AML-193 (cell line): ENCODE measurements around the gene NPHP4.

ENCODE experiments used
- DNase-seq, 2 experiments: peaks; one replicate each; lab custom pipeline; 2025; lab: John Stamatoyannopoulos, UW

The NPHP4 gene

DNA sequence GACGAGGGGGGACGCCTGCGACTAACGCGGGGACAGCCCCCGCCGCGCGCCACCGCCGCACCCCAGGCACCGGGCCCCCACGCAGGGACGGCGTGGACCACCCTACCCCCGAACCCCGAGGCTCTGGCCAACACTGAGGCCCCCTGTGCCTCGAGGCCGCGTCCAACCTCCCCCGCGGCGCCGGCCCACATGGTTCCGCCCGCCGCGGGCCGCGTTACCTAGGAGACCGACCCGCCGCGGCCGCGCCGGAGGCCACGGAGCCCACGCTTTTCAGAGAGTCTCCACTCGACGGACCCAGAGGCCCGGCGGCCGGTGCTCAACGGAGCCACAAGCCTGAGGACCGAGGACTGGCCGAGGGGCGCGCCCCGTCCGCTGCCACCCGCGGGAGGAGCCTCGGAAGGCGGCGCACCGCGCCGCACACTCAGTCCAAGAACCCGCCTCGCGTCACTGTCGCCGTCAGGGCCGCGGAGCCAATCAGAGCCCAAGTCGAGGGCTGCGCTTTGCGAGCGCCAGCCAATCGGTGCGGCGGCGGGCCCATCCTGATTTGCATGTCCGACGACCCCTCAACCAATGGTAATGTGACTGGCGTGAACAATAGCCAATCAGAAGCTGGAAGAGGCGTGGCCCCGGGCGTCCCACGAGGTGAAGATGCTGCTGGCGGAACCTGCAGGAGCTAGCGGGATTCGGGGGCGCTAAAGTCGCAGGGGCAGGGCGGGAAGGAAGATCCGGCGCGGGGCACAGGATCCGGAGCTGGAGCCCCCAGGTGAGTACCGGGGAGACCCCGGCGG, at the start of gene NPHP4:
Gene NPHP4 (minus strand): TSS at position 400 of the 788 bp plus-strand sequence. CDS start 6,136 bp downstream, outside the sequence.
- DNase-seq: peak; percentile 94 to 97

DNA sequence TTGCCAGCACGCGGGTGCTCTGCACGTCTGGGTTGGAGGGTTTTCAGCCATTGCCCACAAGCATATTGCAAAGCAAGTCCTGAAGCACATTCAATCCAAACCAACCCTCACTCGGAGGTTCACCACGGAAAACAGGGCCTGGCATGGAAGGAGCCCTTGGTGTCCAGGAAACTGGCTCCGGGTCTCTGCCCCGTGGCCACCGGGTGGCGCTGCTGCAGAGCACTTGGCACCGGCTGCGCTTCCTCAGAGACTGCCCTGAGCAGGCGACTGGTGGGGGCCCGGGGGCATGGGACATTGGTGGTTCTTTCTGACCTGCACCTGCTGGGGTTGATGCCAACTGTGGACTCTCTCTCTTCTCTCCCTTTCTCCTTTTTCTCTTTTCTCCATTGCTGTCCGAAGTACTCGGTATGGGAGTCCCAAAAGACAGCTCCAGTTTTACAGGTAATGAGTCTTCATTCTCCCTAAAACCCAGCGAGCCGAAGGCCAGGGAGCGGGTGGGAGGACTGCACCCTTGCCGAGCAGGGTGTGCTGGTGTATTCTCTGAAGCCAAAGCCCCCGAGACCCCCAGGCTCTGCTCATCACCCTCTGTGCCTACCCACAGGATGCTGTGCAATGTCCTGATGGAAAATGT, 49.3 kb upstream of the NPHP4 start:
- DNase-seq: peak in 1 of 2 experiments; percentile 4

DNA sequence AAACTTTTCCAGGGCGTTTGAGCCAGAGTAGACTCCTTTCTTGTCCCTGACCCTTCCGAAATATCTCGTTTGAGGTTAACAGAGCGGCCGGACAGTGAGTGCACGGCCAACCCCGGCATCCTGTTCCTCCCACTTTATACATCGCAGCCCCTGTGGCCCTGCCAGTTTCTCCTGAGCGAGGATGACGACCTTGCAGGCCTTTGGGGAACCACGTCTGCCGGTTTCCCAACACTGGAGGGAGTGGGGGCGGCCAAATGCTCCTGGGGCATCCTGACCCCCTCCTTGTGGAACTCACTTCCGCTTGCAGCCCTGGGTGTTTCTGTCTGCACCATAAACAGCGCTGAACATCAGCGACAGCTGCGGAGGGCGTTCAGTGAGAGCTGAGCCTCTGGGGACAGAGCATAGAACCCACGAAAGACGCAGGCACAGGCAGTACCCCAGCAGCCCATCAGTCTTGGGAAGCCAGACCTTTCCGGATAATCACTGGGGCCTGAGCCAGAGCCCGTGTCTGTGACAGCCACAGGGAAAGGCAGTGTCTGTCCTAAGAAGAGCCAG, 48.7 kb upstream of the NPHP4 start:
- no peak for DNase-seq

DNA sequence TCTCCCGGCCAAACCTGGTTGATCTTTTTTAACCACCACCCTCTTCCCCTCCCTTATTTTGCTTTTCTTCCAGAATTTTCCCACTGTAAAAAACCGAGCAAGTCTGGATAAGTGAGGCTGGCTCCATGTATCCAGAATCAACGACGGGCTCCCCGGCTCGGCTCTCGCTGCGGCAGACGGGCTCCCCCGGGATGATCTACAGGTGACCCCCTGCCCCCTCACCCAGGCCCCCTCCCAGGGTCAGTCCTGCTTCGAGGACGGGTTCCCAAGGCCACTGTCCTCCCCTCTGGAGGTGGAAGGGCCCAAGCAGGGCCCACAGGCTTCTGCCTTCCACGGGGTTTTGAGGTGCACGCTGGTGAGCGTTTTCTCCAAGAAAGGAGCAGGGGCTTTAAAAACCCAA, 48.2 kb upstream of the NPHP4 start:
- DNase-seq: no peak

DNA sequence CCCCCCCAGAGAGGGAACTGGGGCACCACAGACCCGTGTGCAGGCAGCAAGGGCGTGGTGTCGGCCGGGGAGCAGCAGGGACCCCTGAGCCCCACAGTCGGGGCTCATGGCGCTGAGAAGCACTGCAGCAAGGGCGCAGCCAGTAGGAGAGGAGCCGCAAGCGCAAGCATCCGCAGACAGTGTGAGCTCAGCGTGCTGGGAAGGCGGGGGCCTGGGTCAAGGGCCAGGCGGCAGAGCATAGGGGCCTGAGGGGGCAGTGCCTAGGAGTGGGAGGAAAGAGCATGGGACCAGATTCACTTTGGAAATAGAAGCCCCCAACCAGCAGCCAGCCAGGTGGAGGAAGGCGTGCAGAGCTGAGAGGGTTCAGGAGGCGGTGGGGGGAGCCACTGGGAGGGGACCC, 46.8 kb upstream of the NPHP4 start:
- DNase-seq: no peak

DNA sequence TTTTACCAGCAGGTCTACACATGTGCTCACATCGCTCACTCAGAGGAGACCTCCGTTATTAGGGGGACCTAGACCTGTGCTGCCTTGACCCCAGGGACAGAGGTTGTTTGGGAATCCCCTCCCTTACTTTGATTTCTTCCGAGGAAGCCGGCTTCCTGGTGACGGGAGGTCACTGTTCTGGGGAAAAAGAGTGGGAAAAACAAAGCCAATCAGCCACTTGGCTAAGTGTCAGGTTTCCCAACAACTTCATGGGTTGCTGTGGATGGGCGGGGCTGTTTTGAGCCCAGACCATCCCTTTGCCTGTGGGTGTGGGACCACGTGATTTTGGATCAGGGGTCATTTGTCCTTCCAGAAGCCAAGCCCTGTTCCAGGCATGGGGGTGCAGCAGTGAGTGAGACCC, 46.4 kb upstream of the NPHP4 start:
- no peak for DNase-seq

DNA sequence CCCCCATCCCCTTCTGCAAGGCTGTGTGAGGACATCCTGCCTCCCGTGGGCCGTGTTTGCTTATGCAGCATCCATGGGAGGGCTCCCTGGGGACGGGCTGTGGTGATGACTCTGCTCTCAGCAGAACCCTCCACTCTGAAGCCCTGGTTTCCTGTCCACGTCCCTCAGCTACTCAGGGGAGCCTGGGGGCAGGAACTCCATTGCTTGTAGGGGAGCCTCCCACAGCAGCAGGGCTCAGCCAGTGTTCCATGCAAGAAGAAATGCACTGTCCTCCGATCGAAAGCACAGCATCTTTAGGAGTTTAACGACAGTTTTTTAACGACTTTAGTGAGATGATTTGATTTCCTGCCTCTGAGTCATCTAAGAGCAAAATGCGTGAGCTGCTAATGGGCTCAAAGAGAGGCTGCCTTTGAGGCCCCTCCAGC, 45.1 kb upstream of the NPHP4 start:
- no peak for DNase-seq

DNA sequence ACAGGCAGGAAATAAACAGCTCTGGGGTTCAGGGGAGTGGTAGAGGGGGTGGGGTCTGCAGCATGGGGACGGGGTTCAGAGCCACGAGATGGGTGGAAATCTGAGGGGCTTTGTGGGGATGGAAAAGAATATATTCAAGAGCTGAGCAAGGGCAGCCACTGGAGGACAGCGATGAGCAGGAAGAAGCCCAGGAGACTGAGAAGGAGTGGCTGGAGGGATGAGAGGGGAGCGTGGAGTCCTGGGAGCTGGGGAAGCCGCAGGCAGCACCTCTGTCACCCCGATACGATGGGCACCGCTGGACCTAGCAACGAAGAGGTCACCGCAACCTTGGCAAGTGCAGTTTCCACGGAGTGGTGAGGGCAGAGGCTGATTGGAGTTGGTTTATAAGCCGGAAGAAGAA, 43.5 kb upstream of the NPHP4 start:
- no peak for DNase-seq

DNA sequence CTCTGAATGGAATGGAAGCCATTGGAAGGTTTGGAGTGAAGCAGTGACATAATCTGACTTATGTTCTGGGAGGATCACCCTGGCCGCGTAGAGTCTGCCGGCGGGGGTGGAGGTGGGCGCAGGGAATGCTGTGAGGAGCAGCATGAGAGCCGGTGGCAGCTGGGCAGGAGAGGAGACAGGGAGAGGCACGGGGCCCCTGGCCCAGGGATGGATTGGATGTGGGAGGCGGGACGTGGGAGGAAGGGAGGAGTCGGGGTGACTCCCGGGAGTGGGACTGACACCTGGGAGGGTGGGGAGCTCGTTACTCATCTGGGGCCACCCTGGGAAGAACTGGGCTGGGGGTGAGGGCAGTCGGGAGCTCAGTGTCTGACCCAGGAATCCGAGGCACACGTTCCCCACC, 43.1 kb upstream of the NPHP4 start:
- DNase-seq: no peak

DNA sequence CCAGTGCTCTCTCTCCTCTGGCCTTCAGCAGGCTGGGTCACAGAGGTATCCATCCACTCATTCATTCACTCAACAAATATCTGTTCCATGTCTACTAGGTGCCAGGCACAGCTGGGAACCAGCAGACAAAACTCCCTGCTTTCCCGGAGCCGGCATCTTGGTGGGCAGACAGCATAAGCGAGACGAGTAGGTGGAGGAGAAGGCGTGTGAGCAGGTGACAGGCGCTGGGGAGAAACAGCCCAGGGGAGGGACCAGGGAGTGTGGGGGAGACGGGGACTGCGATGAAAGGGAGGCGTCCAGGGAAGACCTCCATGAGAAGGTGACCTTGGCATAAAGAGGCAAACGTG, 42.5 kb upstream of the NPHP4 start:
- no peak for DNase-seq

DNA sequence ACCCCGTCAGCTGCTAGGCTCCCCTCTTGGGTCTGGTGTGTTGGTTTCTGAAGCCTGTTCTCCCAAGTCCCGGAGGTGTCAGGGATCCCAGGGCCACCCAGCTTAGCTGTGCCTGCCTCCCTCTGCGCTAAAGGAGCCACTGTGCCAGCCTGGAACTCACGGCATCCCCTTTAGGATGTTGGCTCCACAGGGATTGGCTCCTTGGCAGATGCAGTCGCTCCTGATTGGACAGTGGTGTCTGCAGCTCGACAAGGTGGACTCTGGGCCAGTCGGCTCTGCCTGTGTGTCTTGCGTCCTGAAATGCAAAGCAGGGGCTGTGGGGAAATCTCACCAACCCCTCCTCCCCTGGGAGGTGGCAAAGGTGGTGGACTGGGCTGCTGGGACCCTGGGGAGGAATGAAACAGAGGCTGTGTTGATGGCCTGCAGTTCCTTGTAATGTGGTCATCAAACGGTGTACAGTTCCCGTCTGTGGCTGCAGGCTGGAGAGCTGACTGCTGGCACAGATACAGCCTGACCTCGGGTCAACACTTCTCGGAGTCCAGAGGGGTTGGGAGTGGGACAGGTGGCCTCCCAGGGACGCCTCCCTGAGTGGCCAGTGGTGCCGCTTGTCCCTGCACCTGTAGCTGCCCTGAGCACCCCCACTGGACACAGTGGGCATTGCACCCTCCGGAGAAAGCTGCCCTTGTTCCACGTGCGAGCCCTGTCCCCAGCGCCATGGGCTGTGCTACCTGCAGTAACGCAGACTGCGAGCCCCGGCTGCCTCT, 41.9 kb upstream of the NPHP4 start:
- no peak for DNase-seq

DNA sequence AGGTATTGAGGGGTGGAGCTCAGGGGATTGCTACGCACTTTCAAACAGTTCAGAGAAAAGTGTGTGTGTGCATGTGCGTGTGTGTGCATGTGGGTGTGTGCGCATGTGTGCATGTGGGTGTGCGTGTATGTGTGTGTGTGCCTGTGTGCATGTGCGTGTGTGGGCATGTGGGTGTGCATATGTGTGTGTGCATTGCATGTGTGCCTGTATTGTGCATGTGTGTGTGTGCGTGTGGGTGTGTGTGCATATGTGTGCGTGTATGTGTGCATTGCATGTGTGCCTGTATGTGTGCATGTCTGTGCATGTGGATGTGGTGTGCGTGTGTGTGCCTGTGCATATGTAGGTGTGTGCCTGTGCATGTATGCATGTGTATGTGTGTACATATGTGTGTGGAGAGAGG, 40.9 kb upstream of the NPHP4 start:
- DNase-seq: no peak

DNA sequence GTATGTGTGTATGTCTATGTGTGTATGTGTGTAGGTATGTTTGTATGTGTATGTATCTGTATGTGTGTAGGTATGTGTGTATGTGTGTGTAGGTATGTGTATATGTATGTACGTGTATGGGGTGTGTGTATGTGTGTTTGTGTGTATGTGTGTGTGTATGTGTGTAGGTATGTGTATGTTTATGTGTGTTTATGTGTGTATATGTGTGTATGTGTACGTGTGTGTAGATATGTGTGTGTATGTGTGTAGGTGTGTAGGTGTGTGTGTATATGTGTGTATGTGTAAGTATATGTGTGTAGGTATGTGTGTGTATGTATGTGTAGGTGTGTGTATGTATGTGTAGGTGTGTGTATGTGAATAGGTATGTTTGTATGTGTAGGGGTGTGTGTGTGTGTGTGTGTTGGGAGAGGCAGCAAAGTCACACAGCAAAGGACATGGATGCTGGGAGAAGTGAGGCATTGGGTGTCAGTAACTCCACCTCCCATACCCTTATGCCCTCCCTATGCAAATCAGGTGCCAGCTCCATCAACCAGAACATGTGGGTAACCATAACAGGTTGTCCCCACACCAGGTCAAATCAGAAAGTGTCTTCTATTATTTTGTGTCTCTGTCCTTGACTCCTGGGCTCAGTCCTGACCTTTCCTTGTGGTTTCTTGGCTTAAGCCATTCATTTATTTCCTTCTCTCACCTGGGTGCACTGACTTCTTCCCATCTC, 38.5 kb upstream of the NPHP4 start:
- DNase-seq: no peak

DNA sequence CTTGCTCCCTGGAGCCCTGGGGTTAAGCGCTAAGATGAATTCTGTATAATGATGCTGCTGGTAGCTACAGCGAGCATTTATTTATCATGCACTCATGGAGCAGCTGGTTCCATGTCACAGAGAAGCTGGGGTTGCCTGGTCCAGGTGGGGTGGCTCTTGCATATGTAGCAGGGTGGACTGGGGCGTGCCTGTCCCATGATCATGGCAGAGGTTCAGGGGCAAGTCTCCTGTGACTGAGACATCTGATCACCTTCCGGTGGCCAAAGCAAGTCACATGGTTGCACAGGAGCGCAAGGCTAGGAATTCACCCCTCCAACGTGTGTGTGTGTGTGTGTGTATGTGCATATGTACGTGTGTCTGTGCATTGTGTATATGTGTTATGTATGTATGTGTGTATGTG, 37.9 kb upstream of the NPHP4 start:
- no peak for DNase-seq

DNA sequence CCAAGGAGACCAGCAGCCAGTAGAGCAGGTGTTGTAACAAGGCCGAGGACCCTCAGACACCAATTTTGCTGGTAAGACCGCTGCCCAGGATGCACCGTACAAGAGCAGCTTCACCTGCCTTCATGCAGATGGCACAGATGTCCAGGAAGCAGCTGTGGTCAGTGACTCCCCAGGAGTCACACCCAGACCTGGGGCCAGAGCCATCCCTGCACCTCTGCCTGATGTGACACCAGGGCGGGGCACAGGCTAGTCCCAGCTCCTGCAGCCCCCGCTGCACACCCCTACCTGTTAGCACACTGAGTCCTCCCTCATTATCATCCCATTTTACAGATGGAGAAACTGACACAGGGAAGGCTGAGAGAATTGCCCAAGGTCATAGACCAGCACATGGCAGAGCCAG, 37.1 kb upstream of the NPHP4 start:
- no peak for DNase-seq

DNA sequence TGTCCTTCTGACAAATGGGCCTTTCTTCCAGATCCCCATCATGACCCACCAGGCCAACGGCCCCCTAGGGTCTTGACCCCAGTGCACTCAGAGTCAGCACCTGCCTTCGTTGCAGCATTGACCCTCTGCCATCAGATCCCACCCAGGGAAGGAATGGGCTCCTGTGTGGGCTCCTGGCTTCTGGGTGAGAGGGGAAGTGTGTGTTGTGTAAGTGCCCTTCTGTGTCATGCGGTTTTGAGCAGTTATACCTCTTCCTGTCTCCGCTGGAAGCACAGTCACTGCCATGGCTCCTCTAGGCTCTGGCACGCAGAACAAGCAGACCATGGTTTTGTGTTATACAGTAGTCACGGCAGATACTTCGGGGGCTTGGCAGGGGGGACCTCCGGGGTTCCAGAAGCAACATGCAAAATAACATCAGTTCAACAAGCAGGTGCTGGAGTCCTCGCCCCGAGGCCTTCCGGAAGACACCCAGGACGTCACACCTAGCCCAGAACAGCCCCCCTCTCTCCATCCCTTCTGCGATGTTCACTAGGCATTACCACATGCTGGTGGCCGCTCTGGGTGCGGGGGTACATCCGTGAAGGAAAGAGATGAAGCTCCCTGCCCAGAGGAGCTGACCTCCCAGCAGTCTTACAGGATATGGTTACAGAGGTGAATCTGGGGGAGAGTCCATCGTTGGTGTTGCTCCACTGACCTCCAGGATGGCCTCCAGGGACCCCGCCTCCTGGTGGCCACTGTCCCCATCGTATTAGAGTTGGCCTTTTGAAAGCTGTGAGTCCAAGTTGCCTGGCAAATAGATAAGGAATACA, 36.0 kb upstream of the NPHP4 start:
- DNase-seq: peak; percentile 88 to 90

DNA sequence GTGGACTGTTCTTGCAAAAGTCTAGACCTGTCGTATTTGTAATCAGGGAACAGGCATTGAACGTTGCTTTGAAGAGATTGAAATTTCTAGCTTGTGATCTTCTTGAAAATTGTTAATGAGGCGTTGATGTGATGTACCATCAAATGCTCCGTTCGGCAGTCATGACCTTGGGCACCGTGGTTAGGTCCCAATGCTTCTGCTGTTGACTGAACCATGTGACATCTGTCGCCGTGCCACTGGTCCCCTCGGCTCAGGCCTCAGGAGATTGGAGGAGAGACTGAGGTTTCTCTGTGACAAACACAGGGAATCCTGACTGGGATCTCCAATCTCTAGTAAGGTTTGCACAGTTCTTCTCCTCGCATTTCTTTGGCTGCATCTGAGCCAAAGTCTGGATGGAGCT, 35.4 kb upstream of the NPHP4 start:
- peak; percentile 44 to 50 for DNase-seq

DNA sequence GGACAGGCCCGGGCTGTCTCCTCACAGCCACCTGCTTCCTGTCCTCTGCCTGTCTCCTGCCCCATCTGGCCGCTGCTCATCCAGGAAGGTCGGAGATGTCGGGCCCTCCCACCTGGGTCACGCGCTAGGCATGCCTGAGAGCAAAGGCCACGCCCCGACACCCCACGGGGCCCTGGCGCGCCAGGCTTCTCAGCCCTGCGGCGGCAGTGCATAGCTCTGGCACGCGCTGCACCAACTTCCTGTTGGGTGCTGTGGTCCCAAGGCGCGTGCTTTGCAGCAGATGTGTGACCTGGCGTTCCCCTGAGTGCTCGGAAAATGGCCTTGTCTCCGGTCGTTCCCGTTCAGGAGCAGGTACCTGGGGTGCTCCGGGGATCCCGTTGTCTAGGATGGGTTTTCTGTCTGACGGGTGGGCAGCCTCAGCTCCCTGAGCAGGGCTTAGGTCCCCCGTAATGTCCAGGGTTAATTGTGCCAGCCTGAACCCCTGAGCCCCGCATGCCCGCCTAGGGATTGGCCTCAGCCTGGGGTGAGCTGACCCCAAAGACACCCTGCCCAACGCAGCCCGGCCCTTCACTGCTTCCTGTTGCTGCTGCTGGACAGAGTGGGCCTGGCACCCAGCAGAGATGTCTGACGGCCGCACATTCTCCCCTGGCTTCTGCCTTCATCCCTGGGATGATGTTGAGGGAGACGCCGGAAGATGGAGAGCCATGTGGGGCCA, 34.0 kb upstream of the NPHP4 start:
- peak; percentile 96 to 97 for DNase-seq

DNA sequence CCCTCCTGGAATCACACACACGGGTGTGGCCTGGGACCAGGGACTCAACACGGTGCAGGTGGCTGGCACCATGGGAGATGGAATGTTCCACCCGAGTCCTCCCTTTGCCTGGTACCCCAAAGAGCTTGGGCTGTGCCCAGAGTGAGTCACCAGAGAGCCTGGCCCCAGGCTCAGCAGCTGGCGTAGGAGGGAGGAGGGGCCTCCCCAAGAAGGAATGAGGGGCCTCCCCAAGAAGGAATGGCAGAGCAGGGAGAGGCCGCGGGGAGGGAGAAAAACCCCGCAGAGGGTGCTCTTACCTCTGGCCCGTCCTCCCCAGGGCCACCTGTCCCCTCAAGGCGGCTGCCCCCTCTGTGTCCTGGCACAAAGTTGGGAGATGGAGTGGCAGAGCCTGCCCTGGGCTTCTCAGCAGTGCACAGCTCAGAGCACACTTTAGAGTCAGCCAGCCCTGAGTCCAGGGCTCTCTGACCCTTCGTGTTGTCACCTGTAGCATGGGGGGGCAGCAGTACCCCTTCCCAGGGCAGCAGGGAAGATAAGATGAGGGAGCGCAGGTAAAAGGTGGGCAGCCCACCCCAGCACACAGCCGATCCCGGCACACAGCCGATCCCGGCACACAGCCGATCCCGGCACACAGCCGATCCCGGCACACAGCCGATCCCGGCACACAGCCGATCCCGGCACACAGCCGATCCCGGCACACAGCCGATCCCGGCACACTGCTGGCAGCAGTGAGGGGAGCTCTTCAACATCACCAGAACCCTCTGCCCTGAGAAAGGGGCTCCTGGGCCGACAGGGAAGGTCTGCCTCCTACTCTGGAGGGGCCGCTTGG, 33.3 kb upstream of the NPHP4 start:
- DNase-seq: no peak

DNA sequence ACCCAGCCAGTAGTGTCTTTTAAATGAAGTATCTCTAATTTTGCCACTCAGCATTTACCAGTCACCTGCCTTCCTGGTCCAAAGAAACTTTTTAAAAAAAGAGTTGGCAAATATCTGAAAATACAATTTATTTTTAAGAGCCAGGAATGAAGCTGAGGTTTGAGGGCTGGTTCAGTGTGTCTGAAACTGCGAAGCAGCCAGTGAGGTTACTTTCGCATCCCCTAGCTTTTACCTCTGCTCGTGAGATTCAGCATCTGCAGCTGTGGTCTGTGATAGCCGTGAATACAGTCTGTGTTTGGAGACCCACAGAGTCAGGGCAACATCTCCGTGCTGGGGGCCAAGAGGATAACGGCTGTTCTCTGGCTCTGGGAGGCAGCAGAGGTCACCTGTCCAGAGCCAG, 32.2 kb upstream of the NPHP4 start:
- no peak for DNase-seq
